ENCODE data around the gene CSTF2T. TPM values are rescaled to one million over a fixed set of nuclear protein-coding genes. Genes with fewer than 3 reads are reported as not detected.

CSTF2T gene
- total and polyA plus RNA-seq, 7 donors: 7.4 to 34.5 (median 21.0) TPM

DNA sequence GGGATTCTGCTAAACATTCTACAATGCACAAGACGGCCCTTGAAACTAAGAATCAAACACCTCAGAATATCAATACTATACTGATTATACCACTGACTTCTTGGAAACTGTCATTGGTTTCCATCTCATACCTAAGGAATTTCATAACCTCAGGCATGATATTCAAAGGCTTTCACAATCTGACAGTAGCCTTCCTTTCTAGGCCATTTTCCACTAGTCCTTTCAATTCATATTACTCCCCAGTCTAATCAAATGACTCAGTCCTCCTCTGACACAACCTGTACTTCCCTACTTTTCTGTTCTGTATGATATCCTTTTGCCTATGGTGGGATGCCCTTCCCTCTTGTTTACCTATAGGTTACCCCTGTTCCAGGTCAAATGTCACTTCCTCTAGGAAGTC lies 48.3 kb downstream of the CSTF2T start:
- Histone ChIP-seq H3K9me3 (no peaks in the 10 kb centered on the region), H3K36me3 (ENCODE audit: insufficient read depth in 1 of 2, low read depth in 1 of 2) (no peaks in the 10 kb centered on the region), H3K4me1 (peaks cover 32% of the 10 kb centered on the region), H3K4me3 (no peak overlapping the region), H3K27ac (no peak overlapping the region), H3K27me3 (ENCODE audit: insufficient read depth in 3 of 3, low read length in 2 of 3) (no peaks in the 10 kb centered on the region)
- no peak for ATAC-seq
- DNase-seq: no peak
- intact Hi-C loops (cut with DNase I): no loop called here
- TF ChIP-seq, protein P1, sequence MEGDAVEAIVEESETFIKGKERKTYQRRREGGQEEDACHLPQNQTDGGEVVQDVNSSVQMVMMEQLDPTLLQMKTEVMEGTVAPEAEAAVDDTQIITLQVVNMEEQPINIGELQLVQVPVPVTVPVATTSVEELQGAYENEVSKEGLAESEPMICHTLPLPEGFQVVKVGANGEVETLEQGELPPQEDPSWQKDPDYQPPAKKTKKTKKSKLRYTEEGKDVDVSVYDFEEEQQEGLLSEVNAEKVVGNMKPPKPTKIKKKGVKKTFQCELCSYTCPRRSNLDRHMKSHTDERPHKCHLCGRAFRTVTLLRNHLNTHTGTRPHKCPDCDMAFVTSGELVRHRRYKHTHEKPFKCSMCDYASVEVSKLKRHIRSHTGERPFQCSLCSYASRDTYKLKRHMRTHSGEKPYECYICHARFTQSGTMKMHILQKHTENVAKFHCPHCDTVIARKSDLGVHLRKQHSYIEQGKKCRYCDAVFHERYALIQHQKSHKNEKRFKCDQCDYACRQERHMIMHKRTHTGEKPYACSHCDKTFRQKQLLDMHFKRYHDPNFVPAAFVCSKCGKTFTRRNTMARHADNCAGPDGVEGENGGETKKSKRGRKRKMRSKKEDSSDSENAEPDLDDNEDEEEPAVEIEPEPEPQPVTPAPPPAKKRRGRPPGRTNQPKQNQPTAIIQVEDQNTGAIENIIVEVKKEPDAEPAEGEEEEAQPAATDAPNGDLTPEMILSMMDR (IDR thresholded peaks at IDR 0.05): no peak
- WGBS, 3 donors: 83 to 100% (median 89%) methylated on average over 1 of the region's 1 CpG

- Histone ChIP-seq H3K4me1 (peaks cover 15% of the 10 kb centered on the region), H3K27ac (no peak overlapping the region), H3K36me3 (ENCODE audit: insufficient read depth in 1 of 2, low read depth in 1 of 2) (no peaks in the 10 kb centered on the region), H3K9me3 (no peaks in the 10 kb centered on the region), H3K27me3 (ENCODE audit: insufficient read depth in 3 of 3, low read length in 2 of 3) (no peaks in the 10 kb centered on the region), H3K4me3 (no peak overlapping the region)
- whole genome bisulfite sequencing, 3 donors: 95 to 97% (median 96%) methylated on average over 3 of the region's 3 CpGs
- no peak for DNase-seq
- intact Hi-C loops (cut with DNase I): no loop called here
- TF ChIP-seq, protein P1 (IDR thresholded peaks at IDR 0.05): no peak
- no peak for ATAC-seq
These were observed 50.3 kb downstream of the CSTF2T start for GRCh38 chr10:51649064-51649463.

Measured in psoas muscle (tissue), 8 donors.